Lung (tissue), 12 donors: ENCODE measurements around the gene REEP3. TPM values are rescaled to one million over a fixed set of nuclear protein-coding genes. Genes with fewer than 3 reads are reported as not detected.

ENCODE experiments used
- ATAC-seq: fragments of 200-7000 bp; cut with Tn5 transposase; one replicate; pipeline ENCODE4 v1.9.1; 2020; ENCODE audit warnings: moderate number of reproducible peaks; ENCODE audit not compliant: insufficient read depth, low FRiP score
- DNase-seq, 3 donors: peaks; one replicate each; pipeline ENCODE4 v3.0.0-alpha.2; 2013 to 2017
- H3K27ac ChIP-seq, 2 donors: one replicate each; pipeline ENCODE4 v1.5.1; 2013; ENCODE audit warnings: mild to moderate bottlenecking in 2 of 2, moderate library complexity in 2 of 2, control low read depth in 1 of 2, inconsistent platforms in 1 of 2, low read depth in 1 of 2, low read length in 1 of 2
- H3K27me3 ChIP-seq, 3 donors: one replicate each; pipeline ENCODE4 v1.5.1; 2013; ENCODE audit warnings: low read length in 2 of 3; ENCODE audit not compliant: control insufficient read depth in 3 of 3, insufficient read depth in 3 of 3
- H3K36me3 ChIP-seq, 4 donors: one replicate each; pipeline ENCODE4 v1.5.1; 2013; ENCODE audit warnings: low read length in 4 of 4, mild to moderate bottlenecking in 1 of 4, moderate library complexity in 1 of 4; ENCODE audit not compliant: control insufficient read depth in 4 of 4, insufficient read depth in 4 of 4
- H3K4me1 ChIP-seq, 5 donors: one replicate each; pipeline ENCODE4 v1.5.1; 2013; ENCODE audit warnings: low read length in 5 of 5, mild to moderate bottlenecking in 2 of 5, moderate library complexity in 1 of 5; ENCODE audit not compliant: control insufficient read depth in 5 of 5, insufficient read depth in 5 of 5
- H3K4me3 ChIP-seq: one replicate; pipeline ENCODE4 v1.5.1; 2013; ENCODE audit warnings: mild to moderate bottlenecking, control low read depth, moderate library complexity
- H3K9ac ChIP-seq, 2 donors: one replicate each; pipeline ENCODE4 v1.5.1; 2013; ENCODE audit warnings: low read length in 2 of 2, control low read depth in 1 of 2; ENCODE audit not compliant: insufficient read depth in 1 of 2
- H3K9me3 ChIP-seq, 4 donors: one replicate each; pipeline ENCODE4 v1.5.1; 2013; ENCODE audit warnings: low read length in 3 of 4, mild to moderate bottlenecking in 1 of 4, moderate library complexity in 1 of 4; ENCODE audit not compliant: control insufficient read depth in 4 of 4, insufficient read depth in 3 of 4
- CTCF ChIP-seq: IDR thresholded peaks from 2 replicates; pipeline ENCODE4 v1.5.1; 2012; ENCODE audit warnings: mild to moderate bottlenecking; ENCODE audit errors: control extremely low read depth, extremely low read depth
- WGBS, 2 donors: extraction: QIAGEN DNeasy Blood & Tissue Kit; methylation state at CpG; one replicate each; pipeline ENCODE4 v1.1.7; 2013; 5-methylcytosine and 5-hydroxymethylcytosine counted together
- polyA plus RNA-seq, 2 donors: library from polyadenylated mRNA; stranded (reverse); fragments of 200-250 nt; gene quantifications; one replicate each; pipeline ENCODE4 v1.2.1, GENCODE V29; 2013
- total RNA-seq, 2 donors: library from RNA; depleted of rRNA in 1 of 2; stranded (reverse); fragments of >200 nt in 1 of 2; gene quantifications; one replicate each; pipeline ENCODE4 v1.2.1, GENCODE V29; 2014 to 2021
- donor health status: control.
- donor health status: control.
- donor health status: Bipolar disorder and iron deficiency.
- donor health status: healthy.
- donor health status: DM: yes; HTN: yes; CAD: no.

The REEP3 gene
- total and polyA plus RNA-seq, 4 donors: 11.5 to 45.9 (median 24.5) TPM

GRCh38 chr10:63506554-63506953 is 14.6 kb upstream of the REEP3 start:
- no peak overlapping the region for H3K4me3 ChIP-seq
- ATAC-seq: no peak
- H3K9ac ChIP-seq: no peak overlapping the region
- H3K4me1 ChIP-seq: peaks cover 0 to 7% (median 0%) of the 10 kb centered on the region in 5 donors
- no peak for DNase-seq
- H3K27ac ChIP-seq: no peak overlapping the region
- H3K36me3 ChIP-seq: peaks cover 0 to 2% (median 0%) of the 10 kb centered on the region in 4 donors
- no peak for TF ChIP-seq CTCF
- WGBS, 2 donors: 95 to 100% methylated on average over 1 of the region's 1 CpG
- H3K27me3 ChIP-seq: no peaks in the 10 kb centered on the region
- peaks cover 0 to 4% (median under 1%) of the 10 kb centered on the region in 4 donors for H3K9me3 ChIP-seq

- Histone ChIP-seq H3K9ac (no peak overlapping the region), H3K9me3 (peaks cover 0 to 10% (median 1%) of the 10 kb centered on the region in 4 donors), H3K4me1 (peaks cover 0 to 9% (median 2%) of the 10 kb centered on the region in 5 donors), H3K27ac (peak overlapping the region; percentile 55 to 56), H3K4me3 (no peak overlapping the region), H3K27me3 (no peaks in the 10 kb centered on the region), H3K36me3 (peaks cover 0 to 2% (median 0%) of the 10 kb centered on the region in 4 donors)
- 40 to 43% methylated on average over 5 of the region's 5 CpGs for WGBS, 2 donors
- no peak for DNase-seq
- no peak for ATAC-seq
- no peak for TF ChIP-seq CTCF
Measured at GRCh38 chr10:63515002-63515763, 6.0 kb upstream of the REEP3 start.

- no peak overlapping the region for H3K9ac ChIP-seq
- no peak overlapping the region for H3K27ac ChIP-seq
- DNase-seq: no peak
- H3K36me3 ChIP-seq: peaks cover 0 to under 1% (median 0%) of the 10 kb centered on the region in 4 donors
- H3K27me3 ChIP-seq: no peaks in the 10 kb centered on the region
- no peak overlapping the region for H3K4me3 ChIP-seq
- H3K4me1 ChIP-seq: peaks cover 0 to 9% (median 2%) of the 10 kb centered on the region in 5 donors
- ATAC-seq: no peak
- no peak for TF ChIP-seq CTCF
- WGBS, 2 donors: 73 to 81% methylated on average over 1 of the region's 1 CpG
- peaks cover 0 to 9% (median 1%) of the 10 kb centered on the region in 4 donors for H3K9me3 ChIP-seq
Measured at GRCh38 chr10:63516207-63516606, 5.0 kb upstream of the REEP3 start.
